SKM-1 treated with dmso at 0.1 percent for 144 hours (cell line): ENCODE results near the gene ZNF470.

ENCODE experiments used
- DNase-seq: peaks from one replicate; lab custom pipeline; 2025; ENCODE audit not compliant: unreplicated experiment; lab: John Stamatoyannopoulos, UW

The ZNF470 gene

GRCh38 chr19:56567274-56568120 is at the start of gene ZNF470:
ZNF470 (plus strand) TSS chr19:56567468; CDS start chr19:56570312, 2,844 bp downstream.
- DNase-seq, result peak; percentile 55

- DNase-seq, result no peak
Measured at GRCh38 chr19:56525214-56525860, 41.9 kb upstream of the ZNF470 start.

GRCh38 chr19:56537442-56537841 is 29.8 kb upstream of the ZNF470 start:
- DNase-seq, result no peak

GRCh38 chr19:56538254-56538760 is 29.0 kb upstream of the ZNF470 start:
- DNase-seq, result peak; percentile 47

GRCh38 chr19:56538761-56539263 is 28.5 kb upstream of the ZNF470 start, which contains the start of gene ZFP28:
ZFP28 (plus strand) TSS chr19:56538948; CDS start chr19:56539019, 71 bp downstream.
- peak; percentile 14 for DNase-seq

GRCh38 chr19:56543776-56544175 is 23.5 kb upstream of the ZNF470 start:
- no peak for DNase-seq

- no peak for DNase-seq
Measured at GRCh38 chr19:56547535-56547934, 19.7 kb upstream of the ZNF470 start.

GRCh38 chr19:56554272-56554869 is 12.9 kb upstream of the ZNF470 start:
- DNase-seq, result no peak

GRCh38 chr19:56562766-56563165 is 4.5 kb upstream of the ZNF470 start:
- DNase-seq, result no peak

GRCh38 chr19:56566904-56567273 is 379 bp upstream of the ZNF470 start:
- peak; percentile 5 for DNase-seq

GRCh38 chr19:56572589-56572988 is 5.3 kb downstream of the ZNF470 start:
- DNase-seq, result no peak

GRCh38 chr19:56573914-56574313 is 6.6 kb downstream of the ZNF470 start:
- DNase-seq, result no peak

- DNase-seq, result no peak
Measured at GRCh38 chr19:56577719-56578602, 10.7 kb downstream of the ZNF470 start.

GRCh38 chr19:56594446-56594782 is 27.1 kb downstream of the ZNF470 start:
- DNase-seq, result no peak

- DNase-seq, result peak; percentile 26
Measured at GRCh38 chr19:56594783-56595547, 27.7 kb downstream of the ZNF470 start, which contains the start of gene ZNF71. ZNF71 (plus strand) TSS chr19:56595302; CDS start chr19:56601559, 6,257 bp downstream.

GRCh38 chr19:56595548-56595899 is 28.3 kb downstream of the ZNF470 start:
- DNase-seq, result no peak

GRCh38 chr19:56596676-56597075 is 29.4 kb downstream of the ZNF470 start:
- DNase-seq, result no peak

GRCh38 chr19:56597696-56598095 is 30.4 kb downstream of the ZNF470 start:
- DNase-seq, result no peak

- no peak for DNase-seq
Measured at GRCh38 chr19:56601375-56601774, 34.1 kb downstream of the ZNF470 start.

- no peak for DNase-seq
Measured at GRCh38 chr19:56603829-56604228, 36.6 kb downstream of the ZNF470 start.
